Naive B cell (primary cell): ENCODE data around the gene DNTTIP2. TPM values are rescaled to one million over a fixed set of nuclear protein-coding genes. Genes with fewer than 3 reads are reported as not detected.
"Not testable (repeated sequence)": the region's sequence is repeated elsewhere in the genome, so short reads cannot be mapped to it uniquely, and the experiment has no call there.

Source experiments
- ATAC-seq, 2 donors: fragments of 150-1000 bp; cut with Tn5 transposase; 2 replicates each; pipeline ENCODE4 v1.10.0; 2021; ENCODE audit warnings: low read depth in 2 of 2, mild to moderate bottlenecking in 2 of 2, moderate library complexity in 2 of 2
- DNase-seq: peaks from one replicate; pipeline ENCODE4 v3.0.0; 2022
- H3K27ac Mint-ChIP-seq, 6 donors: one replicate each; pipeline ENCODE4 v1.8.0; 2020 to 2022; ENCODE audit warnings: mild to moderate bottlenecking in 6 of 6, mixed read lengths in 6 of 6, moderate library complexity in 5 of 6, inconsistent platforms in 2 of 6
- H3K27me3 Mint-ChIP-seq, 3 donors: one replicate each; pipeline ENCODE4 v1.8.0; 2021 to 2022; ENCODE audit warnings: mixed read lengths in 3 of 3, mild to moderate bottlenecking in 1 of 3
- H3K36me3 Mint-ChIP-seq, 2 donors: one replicate each; pipeline ENCODE4 v1.8.0; 2020 to 2022; ENCODE audit warnings: mixed read lengths in 2 of 2, inconsistent platforms in 1 of 2, mild to moderate bottlenecking in 1 of 2
- H3K4me1 Mint-ChIP-seq, 3 donors: one replicate each; pipeline ENCODE4 v1.8.0; 2020 to 2022; ENCODE audit warnings: mixed read lengths in 3 of 3, inconsistent platforms in 1 of 3, mild to moderate bottlenecking in 1 of 3, moderate library complexity in 1 of 3
- H3K4me3 Mint-ChIP-seq, 8 donors: one replicate each; pipeline ENCODE4 v1.8.0; 2020 to 2022; ENCODE audit warnings: mild to moderate bottlenecking in 8 of 8, mixed read lengths in 8 of 8, moderate library complexity in 8 of 8, inconsistent platforms in 2 of 8
- H3K9me3 Mint-ChIP-seq, 7 donors: one replicate each; pipeline ENCODE4 v1.8.0; 2020 to 2022; ENCODE audit warnings: mixed read lengths in 7 of 7, mild to moderate bottlenecking in 5 of 7, inconsistent platforms in 2 of 7, moderate library complexity in 1 of 7
- polyA plus RNA-seq, 6 donors: library from polyadenylated mRNA; unstranded; fragments of 300-500 nt; fragmentation: Illumina TruSeq; gene quantifications; one replicate each; pipeline ENCODE4 v1.2.3, GENCODE V29; 2021; ENCODE audit warnings: low read depth in 6 of 6

Gene DNTTIP2
- polyA plus RNA-seq, 6 donors from 2014 or later, result 71.1 to 87.9 (median 83.6) TPM

- peaks cover 24 to 31% (median 27%) of the 10 kb centered on the region in 3 donors for H3K4me1 Mint-ChIP-seq
- no peak for DNase-seq
- peak overlapping the region; percentile 87 to 100 (median 96) for H3K4me3 Mint-ChIP-seq
- H3K36me3 Mint-ChIP-seq, result no peaks in the 10 kb centered on the region
- peaks cover 0 to 7% (median 4%) of the 10 kb centered on the region in 7 donors for H3K9me3 Mint-ChIP-seq
- H3K27me3 Mint-ChIP-seq, result peaks cover 0 to 6% (median 5%) of the 10 kb centered on the region in 3 donors
- ATAC-seq, result peak; percentile 1 to 2
- peak overlapping the region; percentile 91 to 100 (median 98) for H3K27ac Mint-ChIP-seq
These were observed 33.3 kb downstream of the DNTTIP2 start for GRCh38 chr1:93845538-93846205.

- H3K27ac Mint-ChIP-seq, result peak overlapping the region in 2 of 6 donors; percentile 33 to 65
- peaks cover 0 to 6% (median 5%) of the 10 kb centered on the region in 3 donors for H3K27me3 Mint-ChIP-seq
- H3K36me3 Mint-ChIP-seq, result no peaks in the 10 kb centered on the region
- peaks cover 0 to 7% (median 0%) of the 10 kb centered on the region in 7 donors for H3K9me3 Mint-ChIP-seq
- peak overlapping the region in 3 of 8 donors; percentile 25 to 77 (median 29) for H3K4me3 Mint-ChIP-seq
- ATAC-seq (peak in 1 of 2 donors; percentile 7), DNase-seq (peak; percentile 51)
- H3K4me1 Mint-ChIP-seq, result peaks cover 17 to 26% (median 22%) of the 10 kb centered on the region in 3 donors
These were observed 34.6 kb downstream of the DNTTIP2 start for GRCh38 chr1:93844262-93845045.

GRCh38 chr1:93842750-93843500, 36.1 kb downstream of the DNTTIP2 start:
- Mint-ChIP-seq H3K36me3 (no peaks in the 10 kb centered on the region), H3K9me3 (peaks cover 0 to 7% (median 0%) of the 10 kb centered on the region in 7 donors), H3K4me1 (peaks cover 17 to 22% (median 18%) of the 10 kb centered on the region in 3 donors), H3K27ac (peak overlapping the region in 1 of 6 donors; percentile 25), H3K27me3 (peaks cover 0 to 6% (median 5%) of the 10 kb centered on the region in 3 donors), H3K4me3 (no peak overlapping the region)
- ATAC-seq (no peak), DNase-seq (no peak)

DNA sequence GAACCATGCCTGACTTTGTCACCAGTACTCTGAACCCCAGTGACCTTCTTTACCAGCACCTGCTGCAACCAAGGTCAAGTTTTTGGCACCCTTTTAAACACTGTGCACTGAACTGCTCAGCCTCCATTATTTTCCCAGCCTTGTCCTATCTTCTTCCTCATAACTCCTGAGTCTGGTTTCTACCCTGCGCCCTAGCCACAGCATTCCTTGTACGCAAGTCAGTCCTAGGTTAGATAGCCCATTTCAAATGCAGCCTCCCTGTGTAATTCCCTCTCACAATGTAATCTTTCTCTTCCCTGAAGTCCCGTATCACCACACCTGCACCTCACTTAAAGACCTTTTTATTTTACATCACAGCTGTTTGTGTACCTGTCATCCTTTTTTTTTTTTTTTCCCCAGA, 37.2 kb downstream of the DNTTIP2 start:
- peak overlapping the region in 1 of 8 donors; percentile 34 for H3K4me3 Mint-ChIP-seq
- peak overlapping the region in 3 of 6 donors; percentile 1 to 61 (median 53) for H3K27ac Mint-ChIP-seq
- H3K9me3 Mint-ChIP-seq, result no peaks in the 10 kb centered on the region
- no peaks in the 10 kb centered on the region for H3K36me3 Mint-ChIP-seq
- peaks cover 9 to 19% (median 10%) of the 10 kb centered on the region in 3 donors for H3K4me1 Mint-ChIP-seq
- ATAC-seq, result no peak
- H3K27me3 Mint-ChIP-seq, result no peaks in the 10 kb centered on the region
- DNase-seq, result no peak

DNA sequence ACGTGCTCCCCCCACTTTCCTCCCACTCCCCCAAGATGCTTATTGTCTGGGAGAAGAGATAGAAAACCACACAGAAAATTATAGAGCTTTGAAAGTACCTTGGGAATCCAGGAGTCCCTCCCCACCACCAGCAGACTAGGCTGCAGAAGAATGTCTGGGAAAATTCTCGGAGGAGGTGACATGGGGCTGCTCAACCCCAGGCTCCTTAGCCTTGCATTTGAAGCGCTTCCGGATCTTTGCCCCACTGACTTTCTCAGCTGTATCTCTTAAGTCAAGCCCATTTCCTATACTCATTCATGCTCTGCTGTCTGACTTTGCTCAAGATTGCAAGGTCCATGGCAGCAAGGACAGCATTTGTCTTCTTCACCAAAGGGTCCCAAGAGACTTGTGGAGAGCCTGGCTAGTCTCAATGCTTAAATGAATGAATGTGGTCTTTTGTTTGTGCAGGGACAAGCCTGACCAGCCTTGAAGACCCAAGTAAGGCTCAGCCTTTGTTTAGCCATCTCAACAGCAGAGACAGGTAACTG, 38.0 kb downstream of the DNTTIP2 start:
- peaks cover 6 to 17% (median 10%) of the 10 kb centered on the region in 3 donors for H3K4me1 Mint-ChIP-seq
- no peak overlapping the region for H3K27ac Mint-ChIP-seq
- H3K36me3 Mint-ChIP-seq, result no peaks in the 10 kb centered on the region
- DNase-seq, result no peak
- no peaks in the 10 kb centered on the region for H3K27me3 Mint-ChIP-seq
- ATAC-seq, result no peak
- peak overlapping the region in 1 of 8 donors; percentile 54 for H3K4me3 Mint-ChIP-seq
- no peaks in the 10 kb centered on the region for H3K9me3 Mint-ChIP-seq

GRCh38 chr1:93839753-93840152, 39.3 kb downstream of the DNTTIP2 start:
- Mint-ChIP-seq H3K9me3 (peaks cover 0 to 3% (median under 1%) of the 10 kb centered on the region in 7 donors), H3K27me3 (no peaks in the 10 kb centered on the region), H3K4me3 (no peak overlapping the region), H3K27ac (no peak overlapping the region), H3K4me1 (peaks cover 0 to 6% (median 4%) of the 10 kb centered on the region in 3 donors), H3K36me3 (peaks cover 0 to 4% of the 10 kb centered on the region in 2 donors)
- DNase-seq, result no peak
- no peak for ATAC-seq

DNA sequence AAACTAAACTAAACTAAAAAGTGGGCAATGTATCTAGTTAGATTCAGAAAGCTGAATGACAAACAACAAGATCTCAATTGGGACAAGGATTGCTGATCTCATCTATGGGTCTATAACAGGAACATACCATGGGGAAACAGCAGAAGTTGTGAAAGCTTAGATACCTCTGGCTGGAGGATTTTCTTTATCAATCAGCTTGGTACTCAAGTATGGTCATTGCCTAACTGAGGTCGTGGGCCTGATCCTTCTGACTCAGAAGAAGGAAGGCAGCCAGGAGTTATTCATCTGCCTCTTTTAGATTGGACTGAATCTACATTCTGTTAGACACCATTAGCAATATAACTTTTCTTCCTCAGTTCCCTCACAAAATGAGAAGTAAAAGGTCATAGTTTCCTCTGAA, 39.7 kb downstream of the DNTTIP2 start:
- Mint-ChIP-seq H3K4me3 (no peak overlapping the region), H3K27ac (no peak overlapping the region), H3K9me3 (peaks cover under 1 to 7% (median 5%) of the 10 kb centered on the region in 7 donors), H3K4me1 (peaks cover 0 to 2% (median 2%) of the 10 kb centered on the region in 3 donors), H3K27me3 (no peaks in the 10 kb centered on the region), H3K36me3 (peaks cover 0 to 9% of the 10 kb centered on the region in 2 donors)
- no peak for ATAC-seq
- no peak for DNase-seq

GRCh38 chr1:93837961-93838360, 41.0 kb downstream of the DNTTIP2 start:
- H3K4me3 Mint-ChIP-seq, result no peak overlapping the region
- H3K4me1 Mint-ChIP-seq, result no peaks in the 10 kb centered on the region
- peaks cover 2 to 17% of the 10 kb centered on the region in 2 donors for H3K36me3 Mint-ChIP-seq
- DNase-seq (no peak), ATAC-seq (no peak)
- no peaks in the 10 kb centered on the region for H3K27me3 Mint-ChIP-seq
- peaks cover 5 to 19% (median 12%) of the 10 kb centered on the region in 7 donors for H3K9me3 Mint-ChIP-seq
- H3K27ac Mint-ChIP-seq, result no peak overlapping the region

DNA sequence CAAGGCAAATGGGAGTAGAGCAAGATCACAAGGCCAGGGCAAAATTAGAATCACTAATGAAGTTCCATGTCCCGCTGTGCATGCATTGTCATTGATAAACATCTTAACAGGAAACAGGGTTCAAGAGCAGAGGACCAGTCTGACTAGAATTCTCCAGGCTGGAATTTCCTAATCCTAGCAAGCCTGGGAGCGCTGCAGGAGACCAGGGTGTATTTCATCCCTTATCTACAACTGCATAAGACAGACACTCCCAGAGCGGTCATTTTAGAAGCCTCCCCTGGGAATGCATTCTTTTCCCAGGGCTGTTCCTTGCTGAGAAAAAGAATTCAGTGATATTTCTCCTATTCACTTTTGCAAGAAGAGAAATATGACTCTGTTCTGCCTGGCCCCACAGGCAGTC, 45.7 kb downstream of the DNTTIP2 start:
- H3K4me1 Mint-ChIP-seq, DNase-seq, ATAC-seq, H3K4me3 Mint-ChIP-seq, H3K27ac Mint-ChIP-seq, H3K27me3 Mint-ChIP-seq: not testable (repeated sequence)
- Mint-ChIP-seq H3K36me3 (peaks cover 7 to 37% of the 10 kb centered on the region in 2 donors), H3K9me3 (peaks cover 10 to 33% (median 20%) of the 10 kb centered on the region in 7 donors)

DNA sequence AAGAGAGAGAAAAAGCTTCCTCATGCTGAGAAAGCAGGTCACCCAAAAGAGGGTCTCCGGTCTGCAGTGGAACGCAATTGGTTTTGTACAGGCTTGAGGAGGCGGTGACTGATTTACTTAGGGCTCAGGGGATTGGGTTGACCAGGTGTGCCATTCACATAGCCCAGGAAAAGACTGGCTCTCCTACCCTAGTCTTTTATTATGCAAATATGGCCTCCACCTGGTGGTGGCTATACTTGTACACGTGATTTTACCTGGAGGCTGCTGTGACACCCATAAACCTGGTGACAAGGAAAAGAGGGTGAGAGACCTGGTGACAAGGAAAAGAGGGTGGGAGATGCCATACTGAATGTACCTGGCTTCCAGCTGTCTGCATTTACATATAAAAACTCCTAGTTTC, 49.9 kb downstream of the DNTTIP2 start:
- Mint-ChIP-seq H3K4me3 (no peak overlapping the region), H3K4me1 (no peaks in the 10 kb centered on the region), H3K27me3 (no peaks in the 10 kb centered on the region), H3K9me3 (peaks cover 6 to 24% (median 13%) of the 10 kb centered on the region in 7 donors), H3K36me3 (peaks cover 7 to 26% of the 10 kb centered on the region in 2 donors), H3K27ac (no peak overlapping the region)
- DNase-seq (no peak), ATAC-seq (no peak)

GRCh38 chr1:93828367-93828755, 50.6 kb downstream of the DNTTIP2 start:
- Mint-ChIP-seq H3K27ac (peak overlapping the region in 2 of 6 donors; percentile 35 to 37), H3K4me3 (no peak overlapping the region), H3K27me3 (no peaks in the 10 kb centered on the region), H3K36me3 (peaks cover 7 to 22% of the 10 kb centered on the region in 2 donors), H3K4me1 (no peaks in the 10 kb centered on the region), H3K9me3 (peaks cover 4 to 17% (median 11%) of the 10 kb centered on the region in 7 donors)
- DNase-seq (no peak), ATAC-seq (no peak)

GRCh38 chr1:93827633-93828366, 51.2 kb downstream of the DNTTIP2 start:
- ATAC-seq (no peak), DNase-seq (no peak)
- Mint-ChIP-seq H3K36me3 (peaks cover 3 to 19% of the 10 kb centered on the region in 2 donors), H3K9me3 (peaks cover 2 to 13% (median 6%) of the 10 kb centered on the region in 7 donors), H3K27ac (peak overlapping the region in 1 of 6 donors; percentile 37), H3K4me1 (no peaks in the 10 kb centered on the region), H3K27me3 (no peaks in the 10 kb centered on the region), H3K4me3 (no peak overlapping the region)
